Large intestine (tissue), 3 donors: ENCODE measurements around the gene ZNF785. TPM values are rescaled to one million over a fixed set of nuclear protein-coding genes. Genes with fewer than 3 reads are reported as not detected.

Experiments
- DNase-seq, 2 donors: peaks; one replicate each; pipeline versions ENCODE4 v3.0.0 to v3.0.0-alpha.2; 2013
- H3K27ac ChIP-seq: one replicate; pipeline ENCODE4 v1.5.1; 2013; ENCODE audit warnings: low read length
- H3K27me3 ChIP-seq: 2 replicates; pipeline ENCODE4 v1.6.1; 2013; ENCODE audit warnings: low read length; ENCODE audit not compliant: control insufficient read depth, insufficient read depth
- H3K36me3 ChIP-seq: 2 replicates; pipeline ENCODE4 v1.6.1; 2013; ENCODE audit warnings: low read length; ENCODE audit not compliant: control insufficient read depth, insufficient read depth
- H3K4me1 ChIP-seq: one replicate; pipeline ENCODE4 v1.6.1; 2013; ENCODE audit warnings: low read length; ENCODE audit not compliant: control insufficient read depth, insufficient read depth
- H3K4me3 ChIP-seq: one replicate; pipeline ENCODE4 v1.5.1; 2013; ENCODE audit warnings: low read length
- H3K9me3 ChIP-seq: one replicate; pipeline ENCODE4 v1.6.1; 2013; ENCODE audit warnings: mild to moderate bottlenecking, low read depth, low read length, moderate library complexity; ENCODE audit not compliant: control insufficient read depth
- WGBS: methylation state at CpG from one replicate; pipeline ENCODE4 v1.1.5; 2013; ENCODE audit warnings: low lambda C conversion rate; ENCODE audit not compliant: insufficient coverage; 5-methylcytosine and 5-hydroxymethylcytosine counted together
- polyA plus RNA-seq: library from polyadenylated mRNA; unstranded; fragments of 120-200 nt; gene quantifications from one replicate; pipeline ENCODE4 v1.2.1, GENCODE V29; 2013

Gene ZNF785
- polyA plus RNA-seq, 1 donor = 22.7 TPM

DNA sequence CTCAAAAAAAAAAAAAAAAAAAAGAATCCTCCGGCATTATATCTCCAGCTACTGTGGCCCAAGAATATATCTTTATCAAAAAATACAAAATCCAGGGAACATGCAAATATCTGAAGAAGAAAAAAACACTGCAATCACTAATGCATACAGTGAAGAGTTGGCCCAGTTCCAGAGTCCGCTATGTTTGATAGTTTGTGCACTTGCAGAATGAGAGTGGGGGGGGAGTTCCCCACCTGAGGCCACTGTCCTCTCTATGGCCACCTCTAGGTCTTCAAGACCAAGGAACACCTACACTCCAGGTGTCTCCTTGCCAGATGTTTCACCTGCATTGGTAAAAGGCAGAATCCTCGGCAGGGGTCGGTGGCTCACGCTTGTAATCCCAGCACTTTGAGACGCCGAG is 4.0 kb downstream of the ZNF785 start:
- Histone ChIP-seq H3K4me3 (no peak overlapping the region), H3K36me3 (peaks cover 28% of the 10 kb centered on the region), H3K9me3 (peaks cover 8% of the 10 kb centered on the region), H3K27me3 (no peaks in the 10 kb centered on the region), H3K27ac (no peak overlapping the region), H3K4me1 (peaks cover 2% of the 10 kb centered on the region)
- no peak for DNase-seq
- WGBS = no CpG with 5 or more reads among the region's 7 CpGs

DNA sequence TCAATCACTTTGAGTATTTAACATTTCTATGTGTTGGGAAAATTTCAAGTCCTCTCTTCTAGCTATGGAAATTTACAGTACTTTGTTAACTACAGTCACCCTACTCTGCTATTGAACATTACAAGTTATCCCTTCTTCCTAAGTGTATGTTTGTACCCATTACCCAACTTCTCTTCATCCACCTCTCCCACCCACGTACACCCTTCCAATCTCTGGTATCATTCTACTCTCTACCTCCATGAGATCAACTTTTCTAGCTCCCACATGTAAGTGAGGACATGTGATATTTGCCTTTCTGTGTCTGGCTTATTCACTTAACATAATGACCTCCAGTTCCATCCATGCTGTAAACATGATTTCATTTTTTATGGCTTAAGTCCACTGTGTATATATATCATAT is 10.8 kb downstream of the ZNF785 start:
- Histone ChIP-seq H3K4me3 (no peak overlapping the region), H3K9me3 (peaks cover 2% of the 10 kb centered on the region), H3K27ac (no peak overlapping the region), H3K4me1 (peaks cover 14% of the 10 kb centered on the region), H3K27me3 (no peaks in the 10 kb centered on the region), H3K36me3 (peaks cover 9% of the 10 kb centered on the region)
- WGBS = 80% methylated on average over 1 of the region's 1 CpG
- DNase-seq = no peak

DNA sequence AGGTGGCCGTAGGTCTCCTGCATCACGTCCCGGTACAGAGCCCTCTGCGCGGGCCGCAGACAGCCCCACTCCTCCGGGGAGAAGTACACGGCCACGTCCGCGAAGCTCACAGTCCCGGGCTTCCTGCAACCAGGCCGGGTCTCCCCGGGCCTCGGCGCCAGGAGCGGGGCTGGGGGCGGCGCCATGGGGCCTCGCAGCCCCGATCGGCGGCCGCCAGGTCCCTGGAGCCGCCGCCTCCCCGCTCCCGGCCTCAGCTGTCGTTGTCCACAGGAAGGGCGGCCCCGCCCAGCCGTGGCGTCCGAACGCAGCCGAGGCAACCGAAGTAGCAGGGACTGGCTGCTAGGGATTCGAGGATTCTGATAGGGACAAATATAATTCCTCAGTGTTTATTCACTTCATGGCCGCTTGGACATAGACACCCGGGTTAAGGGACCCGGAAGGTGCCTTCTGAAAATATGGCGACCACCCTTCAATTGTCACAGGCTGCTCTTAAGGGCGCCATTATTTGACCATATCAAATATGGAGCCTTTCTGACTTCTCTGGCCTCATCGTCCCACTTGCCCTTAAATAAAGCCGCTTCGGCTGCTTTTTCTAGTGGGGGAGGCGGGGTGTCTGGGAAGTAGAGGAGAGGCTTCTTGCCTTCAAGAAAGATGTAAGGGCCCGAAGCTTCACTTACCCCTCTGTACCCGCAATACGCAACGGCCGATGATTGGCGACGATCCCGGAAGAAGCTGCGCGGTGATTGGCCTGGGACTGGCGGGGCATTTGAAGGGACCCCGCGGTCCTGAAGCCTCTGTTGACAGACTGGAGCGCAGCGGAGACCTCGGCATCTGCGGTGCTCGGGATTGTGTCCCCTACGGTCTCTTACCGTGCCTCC is 13.8 kb downstream of the ZNF785 start, which contains the start of gene ZNF688:
Gene ZNF688, minus strand, starts transcription at position 270 of the 878 bp plus-strand sequence. Its CDS starts 85 bp downstream, at position 185.
- Histone ChIP-seq H3K4me1 (peaks cover 16% of the 10 kb centered on the region), H3K9me3 (peaks cover 2% of the 10 kb centered on the region), H3K27me3 (no peaks in the 10 kb centered on the region), H3K36me3 (peaks cover 6% of the 10 kb centered on the region), H3K4me3 (peak within 1 kb of the TSS; percentile 79), H3K27ac (peak within 1 kb of the TSS; percentile 99)
- no CpG with 5 or more reads among the region's 67 CpGs for WGBS
- peak; percentile 98 to 99 for DNase-seq

DNA sequence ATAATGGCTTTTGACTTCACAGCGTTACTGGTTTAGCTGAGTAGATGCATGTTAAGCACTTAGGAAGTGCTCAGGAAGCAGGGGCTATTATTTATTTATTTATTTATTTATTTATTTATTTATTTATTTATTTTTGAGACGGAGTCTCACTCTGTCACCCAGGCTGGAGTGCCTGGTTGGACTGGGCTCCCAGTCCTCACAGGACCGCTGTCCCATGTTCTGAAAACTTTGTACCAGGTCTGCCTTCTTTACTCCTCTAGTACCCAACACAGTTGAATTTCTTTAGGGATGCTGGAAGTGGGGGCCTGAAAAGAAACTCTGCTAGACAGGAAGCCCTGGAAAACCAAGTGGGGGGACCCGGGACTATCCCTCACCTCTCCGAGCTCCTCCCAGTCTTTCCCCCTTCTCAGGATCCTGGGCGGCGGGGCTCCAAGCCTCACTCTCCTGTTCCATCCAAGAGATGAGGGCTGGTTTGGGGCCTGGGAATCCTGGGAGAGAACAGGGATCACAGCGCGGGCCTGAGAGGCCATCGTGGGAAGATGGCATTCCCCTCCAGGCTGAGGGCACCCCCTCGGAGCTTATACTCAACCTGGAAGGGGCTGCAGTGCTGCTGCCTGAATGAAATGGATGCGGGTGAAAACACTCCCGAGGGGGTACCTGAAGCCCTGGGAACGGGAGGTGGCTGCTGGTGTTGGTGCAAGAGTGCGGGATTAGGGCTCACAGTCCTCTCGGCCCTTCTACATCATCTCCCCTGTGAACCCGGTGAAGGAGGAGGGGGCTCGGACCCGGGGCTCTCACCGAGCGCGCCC is 14.7 kb downstream of the ZNF785 start:
- peak overlapping the region; percentile 79 for H3K4me3 ChIP-seq
- peaks cover 3% of the 10 kb centered on the region for H3K36me3 ChIP-seq
- H3K27me3 ChIP-seq = no peaks in the 10 kb centered on the region
- peak; percentile 23 to 70 for DNase-seq
- peaks cover 2% of the 10 kb centered on the region for H3K9me3 ChIP-seq
- WGBS = 40% methylated on average over 2 of the region's 22 CpGs
- peak overlapping the region; percentile 99 for H3K27ac ChIP-seq
- H3K4me1 ChIP-seq = peaks cover 16% of the 10 kb centered on the region

DNA sequence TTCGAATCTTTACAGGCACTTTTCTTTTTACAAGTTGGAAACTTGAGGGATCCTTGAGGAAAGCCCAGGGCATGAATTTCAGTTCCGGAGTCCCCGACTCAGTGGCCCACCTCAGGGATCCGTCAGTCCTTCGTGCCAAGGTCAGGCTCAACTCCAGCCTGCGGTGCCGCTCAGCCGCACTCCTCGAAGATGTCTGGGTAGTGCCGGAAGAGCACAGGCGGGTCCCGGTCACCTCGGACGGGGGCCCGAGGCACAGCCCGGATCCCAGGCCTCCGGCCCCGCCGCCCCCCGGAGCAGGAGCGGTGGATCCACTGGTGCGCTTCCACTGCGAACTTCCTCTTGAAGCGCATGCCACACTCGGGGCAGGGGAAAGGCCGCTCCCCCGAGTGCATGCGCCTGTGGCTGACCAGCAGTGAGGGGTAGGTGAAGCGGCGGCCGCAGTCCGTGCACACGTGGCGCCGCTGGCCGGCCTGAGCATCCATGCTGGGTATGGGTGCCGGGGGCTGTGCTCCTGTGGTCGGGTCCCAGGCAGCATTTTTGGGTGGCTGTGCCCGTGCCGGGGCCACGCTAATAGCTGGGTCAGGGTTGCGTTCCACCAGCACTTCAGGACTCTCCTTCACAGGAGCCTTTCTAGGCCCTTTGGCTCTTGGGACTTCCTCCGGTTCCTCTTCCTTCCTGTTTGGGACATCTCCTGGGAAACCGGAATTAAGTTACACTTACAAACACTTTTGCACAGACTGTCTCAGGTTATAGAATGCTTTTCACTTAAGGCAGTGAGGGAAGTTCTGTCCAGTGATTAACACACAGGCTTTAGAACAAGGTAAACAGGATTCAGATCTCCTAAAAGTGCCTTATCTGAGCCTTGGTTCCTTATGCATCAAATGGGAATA is 15.5 kb downstream of the ZNF785 start:
- no CpG with 5 or more reads among the region's 44 CpGs for WGBS
- Histone ChIP-seq H3K36me3 (peaks cover 3% of the 10 kb centered on the region), H3K27me3 (no peaks in the 10 kb centered on the region), H3K9me3 (peaks cover 2% of the 10 kb centered on the region), H3K4me3 (no peak overlapping the region), H3K27ac (peak overlapping the region; percentile 99), H3K4me1 (peaks cover 16% of the 10 kb centered on the region)
- DNase-seq = peak in 1 of 2 donors; percentile 23

DNA sequence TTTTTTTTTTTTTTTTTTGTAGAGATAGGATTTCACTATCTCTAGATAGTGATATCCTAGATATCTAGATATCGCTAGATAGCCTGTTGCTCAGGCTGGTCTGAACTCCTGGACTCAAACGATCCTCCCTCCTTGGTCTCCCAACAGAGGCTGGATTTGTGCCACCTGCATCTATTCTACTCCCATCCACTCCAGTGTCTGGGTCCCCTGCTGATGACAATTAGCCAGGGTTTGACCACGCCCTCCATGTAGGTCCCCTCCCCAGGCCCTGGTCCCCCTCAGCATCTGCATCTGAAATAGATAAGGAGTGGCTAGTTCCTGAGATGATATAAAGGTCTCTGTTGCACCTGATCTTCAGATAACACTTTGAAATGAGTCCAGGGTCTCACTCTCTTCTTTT is 16.2 kb downstream of the ZNF785 start:
- peaks cover 3% of the 10 kb centered on the region for H3K36me3 ChIP-seq
- no peaks in the 10 kb centered on the region for H3K27me3 ChIP-seq
- H3K27ac ChIP-seq = no peak overlapping the region
- H3K4me3 ChIP-seq = no peak overlapping the region
- peaks cover 16% of the 10 kb centered on the region for H3K4me1 ChIP-seq
- no peak for DNase-seq
- no CpG with 5 or more reads among the region's 3 CpGs for WGBS
- peaks cover 2% of the 10 kb centered on the region for H3K9me3 ChIP-seq

DNA sequence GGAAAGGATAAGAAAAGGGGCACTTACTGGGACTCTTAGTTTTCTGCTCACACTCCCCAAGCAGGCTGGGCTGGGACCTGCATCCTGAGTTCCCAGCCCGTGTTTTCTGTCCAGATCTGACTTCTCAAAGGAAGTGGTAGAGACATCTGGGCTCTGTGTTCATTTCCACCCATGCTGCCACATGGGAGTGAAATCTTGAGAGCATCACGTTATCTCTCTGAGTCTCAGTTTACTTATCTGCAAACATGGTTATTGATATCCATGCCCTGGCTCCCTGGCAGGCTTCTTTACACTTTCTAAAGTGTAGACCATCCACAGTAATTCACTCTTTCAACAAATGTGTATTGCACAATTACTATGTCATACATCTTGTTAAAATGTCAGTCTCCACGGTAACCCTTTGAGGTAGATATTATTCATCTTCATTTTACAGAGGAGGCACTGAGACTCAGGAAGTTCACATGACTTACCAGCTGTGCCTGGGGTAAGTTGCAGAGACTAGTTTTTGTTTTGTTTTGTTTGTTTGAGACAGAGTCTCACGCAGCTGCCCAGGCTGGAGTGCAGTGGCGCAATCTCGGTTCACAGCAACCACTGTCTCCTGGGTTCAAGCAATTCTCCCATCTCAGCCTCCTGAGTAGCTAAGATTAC is 17.4 kb downstream of the ZNF785 start:
- Histone ChIP-seq H3K9me3 (peaks cover 2% of the 10 kb centered on the region), H3K27me3 (no peaks in the 10 kb centered on the region), H3K4me3 (no peak overlapping the region), H3K4me1 (peaks cover 16% of the 10 kb centered on the region), H3K36me3 (peaks cover 3% of the 10 kb centered on the region), H3K27ac (no peak overlapping the region)
- DNase-seq = peak in 1 of 2 donors; percentile 38
- 100% methylated on average over 1 of the region's 6 CpGs for WGBS

DNA sequence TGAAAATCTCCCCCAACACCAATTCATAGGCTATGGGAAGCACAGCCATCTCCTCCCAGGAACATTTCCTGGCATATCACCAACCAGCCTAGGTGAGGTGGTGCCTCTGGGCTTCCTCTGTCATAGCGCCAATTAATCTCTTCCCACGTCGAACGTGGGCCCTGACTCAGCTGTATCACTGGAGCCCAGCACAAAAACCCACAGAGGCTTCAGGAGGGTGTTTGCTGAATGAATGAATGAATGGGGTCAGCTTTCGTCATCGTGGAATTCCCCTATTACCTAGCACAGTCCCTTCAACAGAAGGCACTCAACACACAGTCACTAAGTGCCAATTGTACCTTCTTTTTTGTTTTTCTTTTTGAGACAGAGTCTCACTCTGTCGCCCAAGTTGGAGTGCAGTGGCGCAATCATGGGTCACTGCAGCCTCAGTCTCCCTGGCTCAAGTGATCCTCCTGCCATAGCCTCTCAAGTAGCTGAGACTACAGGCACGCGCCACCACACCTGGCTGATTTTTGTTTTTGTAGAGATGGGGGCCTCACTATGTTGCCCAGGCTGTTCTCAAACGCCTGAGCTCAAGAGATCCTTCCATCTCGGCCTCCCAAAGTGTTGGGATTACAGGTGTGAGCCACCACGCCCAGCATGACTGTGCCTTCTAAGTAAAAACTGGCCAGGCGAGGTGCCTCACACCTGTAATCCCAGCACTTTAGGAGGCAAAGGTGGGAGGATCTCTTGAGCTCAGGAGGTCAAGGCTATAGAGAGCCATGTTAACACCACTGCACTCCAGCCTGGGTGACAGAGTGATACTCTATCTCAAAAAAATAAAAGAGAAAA is 18.1 kb downstream of the ZNF785 start:
- Histone ChIP-seq H3K4me3 (no peak overlapping the region), H3K27ac (no peak overlapping the region), H3K9me3 (peaks cover 2% of the 10 kb centered on the region), H3K36me3 (peaks cover 3% of the 10 kb centered on the region), H3K4me1 (peaks cover 12% of the 10 kb centered on the region), H3K27me3 (no peaks in the 10 kb centered on the region)
- WGBS = 100% methylated on average over 1 of the region's 14 CpGs
- no peak for DNase-seq

DNA sequence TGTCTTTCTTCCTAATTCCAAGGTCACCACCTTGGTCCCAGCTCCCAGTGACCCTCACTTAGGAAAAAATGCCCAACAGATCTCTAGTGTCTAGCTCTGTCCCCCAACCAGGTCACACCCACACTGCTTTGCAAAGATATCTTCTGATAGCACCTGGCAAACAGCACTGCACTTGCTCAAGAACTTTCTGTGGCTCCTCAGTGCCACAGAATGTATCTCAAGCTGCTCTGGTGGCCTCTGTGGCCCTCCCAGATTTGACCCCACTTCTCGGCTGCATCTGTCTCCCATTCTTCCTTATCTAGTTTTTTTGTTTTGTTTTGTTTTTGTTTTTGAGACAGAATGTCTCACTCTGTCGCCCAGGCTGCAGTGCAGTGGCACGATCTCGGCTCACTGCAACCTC is 19.0 kb downstream of the ZNF785 start:
- H3K27me3 ChIP-seq = no peaks in the 10 kb centered on the region
- peaks cover 9% of the 10 kb centered on the region for H3K4me1 ChIP-seq
- peaks cover 2% of the 10 kb centered on the region for H3K9me3 ChIP-seq
- H3K36me3 ChIP-seq = peaks cover 3% of the 10 kb centered on the region
- H3K4me3 ChIP-seq = no peak overlapping the region
- no peak overlapping the region for H3K27ac ChIP-seq
- DNase-seq = no peak
- WGBS = 100% methylated on average over 2 of the region's 4 CpGs
